Left renal cortex interstitium (tissue), 4 donors: Measurements from ENCODE around the gene NUDC. TPM values are rescaled to one million over a fixed set of nuclear protein-coding genes. Genes with fewer than 3 reads are reported as not detected.

ENCODE experiments used
- DNase-seq, 4 donors: peaks; one replicate each; pipeline ENCODE4 v3.0.0-alpha.2; 2013; ENCODE audit warnings: low read depth in 4 of 4, low spot score in 2 of 4, missing footprints in 1 of 4
- polyA plus RNA-seq, 4 donors: library from polyadenylated mRNA; unstranded; fragments of 120-200 nt; gene quantifications; one replicate each; pipeline ENCODE4 v1.2.1, GENCODE V29; 2013; ENCODE audit not compliant: insufficient read length in 4 of 4

The NUDC gene
- polyA plus RNA-seq, 4 donors, result 81.4 to 98.6 (median 94.9) TPM

- DNase-seq, result no peak
Measured at GRCh38 chr1:26949266-26949925, 27.9 kb downstream of the NUDC start.

- DNase-seq, result no peak
Measured at GRCh38 chr1:26949926-26950319, 28.4 kb downstream of the NUDC start.

GRCh38 chr1:26950602-26951001, 29.1 kb downstream of the NUDC start:
- no peak for DNase-seq

GRCh38 chr1:26951216-26951615, 29.7 kb downstream of the NUDC start:
- DNase-seq, result no peak

GRCh38 chr1:26951821-26952497, 30.4 kb downstream of the NUDC start:
- no peak for DNase-seq

- DNase-seq, result no peak
Measured at GRCh38 chr1:26953374-26953773, 31.8 kb downstream of the NUDC start.

- DNase-seq, result no peak
Measured at GRCh38 chr1:26956321-26956720, 34.8 kb downstream of the NUDC start.

GRCh38 chr1:26957306-26957705, 35.8 kb downstream of the NUDC start:
- DNase-seq, result no peak

- no peak for DNase-seq
Measured at GRCh38 chr1:26959270-26959669, 37.7 kb downstream of the NUDC start.

- peak in 2 of 4 donors; percentile 29 to 54 for DNase-seq
Measured at GRCh38 chr1:26959722-26960624, 38.4 kb downstream of the NUDC start, which contains the start of gene KDF1. Gene KDF1 (minus strand): TSS chr1:26960468. CDS start chr1:26952380, 8,088 bp downstream.

GRCh38 chr1:26960625-26960966, 39.1 kb downstream of the NUDC start:
- no peak for DNase-seq

- DNase-seq, result no peak
Measured at GRCh38 chr1:26961826-26962225, 40.3 kb downstream of the NUDC start.

- no peak for DNase-seq
Measured at GRCh38 chr1:26965213-26965612, 43.7 kb downstream of the NUDC start.

- DNase-seq, result no peak
Measured at GRCh38 chr1:26965628-26966027, 44.1 kb downstream of the NUDC start.

- DNase-seq, result no peak
Measured at GRCh38 chr1:26970810-26971209, 49.3 kb downstream of the NUDC start.

- DNase-seq, result no peak
Measured at GRCh38 chr1:26971590-26971989, 50.0 kb downstream of the NUDC start.

GRCh38 chr1:26972390-26972789, 50.8 kb downstream of the NUDC start:
- no peak for DNase-seq

GRCh38 chr1:26972821-26973220, 51.3 kb downstream of the NUDC start:
- DNase-seq, result no peak

GRCh38 chr1:26976621-26977510, 55.3 kb downstream of the NUDC start:
- no peak for DNase-seq

- DNase-seq, result no peak
Measured at GRCh38 chr1:26978901-26979300, 57.4 kb downstream of the NUDC start.
